Amniotic stem cell (primary cell): ENCODE results near the gene TLE7.
A peak's percentile ranks its signal among the peaks of the same experiment; 100 is the strongest.

Experiments used
- DNase-seq: peaks from one replicate; lab custom pipeline; 2025; lab: John Stamatoyannopoulos, UW

Gene TLE7

DNA sequence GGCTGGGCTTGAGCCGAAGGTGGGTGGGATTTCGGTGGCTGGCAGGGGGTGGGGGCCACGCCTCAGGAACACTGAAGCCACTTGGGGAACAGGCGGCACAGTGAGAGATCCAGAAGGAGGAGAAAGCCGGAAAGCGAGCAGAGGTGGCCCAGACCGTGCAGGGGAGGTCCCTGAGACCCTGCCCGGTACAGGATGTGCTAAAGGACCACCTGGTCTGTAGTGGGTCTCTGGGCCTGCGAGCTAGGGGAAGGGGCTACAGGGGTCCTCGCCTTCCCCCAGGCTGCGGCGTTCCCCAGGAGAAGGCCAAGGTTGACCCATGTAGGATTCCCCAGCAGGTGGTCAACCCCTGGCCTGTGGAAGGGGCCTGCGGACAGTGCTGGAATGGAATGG is at the start of gene TLE7:
TLE7 (minus strand) TSS at position 4 of the 390 bp plus-strand sequence. CDS start 8,730 bp downstream, outside the sequence.
- DNase-seq = no peak

- DNase-seq = no peak
Observed at GRCh38 chr16:71491054-71491453, 49.2 kb upstream of the TLE7 start.

DNA sequence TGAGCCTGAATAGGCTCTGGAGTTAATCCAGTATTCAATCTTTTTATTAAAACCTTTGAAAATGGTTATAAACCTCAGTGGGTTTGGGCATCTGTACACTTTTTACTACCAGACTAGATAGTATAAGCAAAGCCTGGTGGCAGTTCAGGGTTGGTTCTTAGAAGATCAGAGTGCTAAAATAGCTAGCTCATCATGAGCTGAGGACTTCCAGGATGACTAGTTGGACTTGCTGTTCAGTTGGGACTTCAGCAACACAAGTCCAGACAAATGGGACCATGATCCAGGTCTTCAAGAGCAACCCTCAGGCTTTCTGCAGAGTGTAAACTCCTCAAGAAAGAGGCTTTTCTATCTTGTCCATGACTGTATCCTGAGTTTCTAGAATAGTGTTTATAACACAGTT is 48.5 kb upstream of the TLE7 start:
- no peak for DNase-seq

DNA sequence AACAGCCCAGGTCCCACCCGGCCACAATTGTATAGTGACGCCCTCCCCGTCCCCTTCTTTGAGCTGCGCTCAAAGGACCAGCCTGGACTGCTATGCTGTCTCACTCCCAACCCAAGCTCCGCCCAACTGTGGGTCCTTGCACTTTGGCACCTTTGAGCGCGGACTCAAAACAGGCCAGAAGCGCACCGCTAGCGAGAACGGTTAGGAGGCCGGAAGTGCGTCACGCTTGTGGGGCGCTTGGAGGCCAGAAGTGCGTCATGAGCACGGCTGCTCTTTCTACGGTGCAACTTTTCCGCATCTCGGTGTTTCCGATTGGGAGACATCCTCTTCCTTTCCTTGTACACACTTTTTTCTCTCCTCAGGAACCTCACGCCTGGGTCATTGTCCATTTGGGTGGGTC is 47.3 kb upstream of the TLE7 start, which contains the start of gene ZNF19:
ZNF19 (minus strand) TSS at position 203 of the 400 bp plus-strand sequence. CDS start 7,210 bp downstream, outside the sequence.
- DNase-seq = no peak

- peak; percentile 85 for DNase-seq
Observed at GRCh38 chr16:71484006-71484893, 42.4 kb upstream of the TLE7 start.

- DNase-seq = no peak
Observed at GRCh38 chr16:71482569-71482968, 40.7 kb upstream of the TLE7 start.

GRCh38 chr16:71480956-71481355 is 39.1 kb upstream of the TLE7 start:
- DNase-seq = no peak

DNA sequence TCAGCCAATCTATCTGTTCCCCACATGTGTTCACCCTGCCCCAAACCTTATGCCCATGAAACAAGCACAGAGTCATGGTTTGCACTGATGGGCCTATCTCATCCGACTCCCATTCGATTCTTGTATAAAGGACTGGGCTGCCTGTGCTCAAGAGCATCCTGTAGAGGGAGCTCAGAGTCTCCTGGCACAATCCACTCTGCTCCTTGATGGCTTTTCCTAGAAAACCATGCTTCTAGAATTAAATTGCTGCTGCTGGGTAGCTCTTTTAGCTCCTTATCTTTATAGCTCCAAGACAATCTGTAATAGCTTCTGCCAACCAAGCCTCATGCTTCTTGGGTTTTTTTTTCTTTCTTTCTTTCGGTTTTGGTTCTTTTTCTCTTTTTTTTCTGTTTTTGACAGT is 37.6 kb upstream of the TLE7 start:
- no peak for DNase-seq

GRCh38 chr16:71476457-71477124 is 34.7 kb upstream of the TLE7 start:
- DNase-seq = no peak

- DNase-seq = peak; percentile 54
Observed at GRCh38 chr16:71474864-71475263, 33.0 kb upstream of the TLE7 start.

- DNase-seq = no peak
Observed at GRCh38 chr16:71473891-71474290, 32.0 kb upstream of the TLE7 start.

DNA sequence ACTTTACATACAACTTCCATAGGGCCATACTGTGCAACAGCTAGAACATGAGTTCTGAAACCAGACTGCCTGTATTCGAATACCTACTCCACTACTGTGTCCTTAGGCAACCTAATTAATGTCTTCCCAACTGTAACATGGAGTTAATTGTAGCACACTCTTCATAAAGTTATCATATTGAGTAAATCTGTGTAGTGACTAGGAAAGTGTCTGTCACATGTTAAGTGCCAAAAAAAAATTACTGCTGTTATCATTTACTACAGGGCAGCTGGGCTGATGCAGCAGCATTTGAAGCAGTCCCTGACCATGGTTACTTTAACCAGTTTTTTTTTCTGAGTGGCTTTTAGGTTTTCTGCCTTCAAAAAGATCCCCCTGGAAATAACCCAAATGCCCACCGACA is 31.1 kb upstream of the TLE7 start:
- no peak for DNase-seq

DNA sequence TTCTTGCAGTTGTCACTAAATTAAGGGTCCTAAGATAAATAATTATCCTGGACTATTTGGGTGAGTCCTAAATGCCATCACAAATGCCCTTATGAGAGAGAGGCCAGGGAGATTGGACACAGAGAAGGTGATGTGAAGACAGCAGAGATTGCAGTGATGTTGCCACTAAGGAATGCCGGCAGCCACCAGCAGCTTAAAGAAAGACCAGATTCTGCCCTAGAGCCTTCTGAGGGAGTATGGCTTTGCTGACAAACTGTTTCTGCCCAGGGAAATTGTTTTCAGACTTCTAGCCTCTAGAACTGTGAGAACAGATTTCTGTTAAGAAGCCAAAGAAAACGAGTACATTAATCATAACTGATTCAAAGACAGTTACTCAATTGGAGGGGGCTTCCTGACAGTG is 30.2 kb upstream of the TLE7 start:
- no peak for DNase-seq

- DNase-seq = no peak
Observed at GRCh38 chr16:71467810-71468209, 26.0 kb upstream of the TLE7 start.

GRCh38 chr16:71464231-71464630 is 22.4 kb upstream of the TLE7 start:
- no peak for DNase-seq

DNA sequence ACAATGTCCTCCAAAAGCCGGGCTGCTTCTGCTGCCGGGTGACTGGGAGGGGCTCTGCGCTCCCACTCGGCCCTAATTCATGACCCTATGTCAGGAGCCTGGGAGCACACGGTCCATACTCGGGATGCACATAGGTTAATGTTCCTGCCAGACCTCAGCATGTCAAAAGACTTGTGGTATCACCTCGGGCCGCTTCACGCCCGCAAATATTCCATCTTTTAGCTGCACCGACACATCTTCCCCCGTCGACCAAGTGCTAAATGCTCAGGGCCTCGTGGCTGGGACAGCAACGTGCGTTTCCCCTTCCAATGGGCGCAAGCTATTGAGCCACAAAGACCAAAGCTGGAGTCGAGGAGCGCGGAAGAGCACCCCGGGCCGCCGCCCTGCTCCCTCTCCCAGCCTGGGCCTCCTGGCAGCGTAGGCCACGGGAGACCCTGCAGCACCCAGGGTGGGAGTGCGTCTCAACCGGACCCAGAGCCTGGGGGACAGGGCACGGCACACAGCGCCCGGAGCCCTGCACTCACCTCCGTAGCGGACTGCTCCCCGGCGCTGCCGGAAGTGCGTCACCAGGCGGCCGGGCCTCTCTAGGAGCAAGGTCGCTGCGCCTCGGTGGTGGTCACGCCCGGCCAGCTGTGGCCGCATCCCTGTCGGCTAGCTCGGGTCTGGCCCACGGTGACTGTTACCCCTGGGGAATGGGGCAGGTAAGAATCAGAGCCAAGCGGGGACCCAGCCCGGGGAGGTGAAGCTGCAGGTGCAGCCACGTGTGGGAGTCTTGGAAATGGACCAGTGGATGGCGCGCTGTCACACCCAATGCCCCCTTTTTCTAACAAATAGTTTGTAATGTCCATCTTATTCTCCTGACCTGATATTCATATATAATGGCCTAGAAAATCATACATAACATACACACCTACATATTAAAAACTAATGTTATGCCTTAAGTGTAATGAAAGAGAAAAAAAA is 20.1 kb upstream of the TLE7 start, which contains the start of gene ZNF23:
ZNF23 (minus strand) TSS at position 562 of the 963 bp plus-strand sequence. CDS start 5,451 bp downstream, outside the sequence.
- peak; percentile 13 for DNase-seq

- no peak for DNase-seq
Observed at GRCh38 chr16:71460941-71461340, 19.1 kb upstream of the TLE7 start.

GRCh38 chr16:71460236-71460635 is 18.4 kb upstream of the TLE7 start:
- peak; percentile 47 for DNase-seq

- DNase-seq = no peak
Observed at GRCh38 chr16:71459510-71459909, 17.7 kb upstream of the TLE7 start.

- no peak for DNase-seq
Observed at GRCh38 chr16:71456801-71457200, 14.9 kb upstream of the TLE7 start.

DNA sequence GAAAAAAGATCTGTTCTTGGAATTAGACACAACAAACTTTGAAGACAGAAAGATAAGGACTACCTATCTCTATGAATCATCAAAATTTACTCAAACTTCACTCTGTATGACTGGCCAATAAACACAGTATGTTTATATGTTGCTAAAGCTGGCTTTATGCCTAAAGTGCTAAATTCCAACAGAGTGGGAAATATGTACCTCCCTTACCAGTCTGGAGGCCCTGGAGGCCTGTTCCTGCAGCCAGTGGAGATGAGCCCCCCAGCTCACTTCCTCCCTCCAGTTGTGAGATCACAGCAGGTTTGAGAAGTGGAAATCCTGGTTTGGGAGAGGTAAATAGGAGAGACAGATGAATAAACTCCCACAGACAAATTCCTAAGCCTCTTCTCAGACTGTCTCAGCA is 11.2 kb upstream of the TLE7 start:
- DNase-seq = no peak

GRCh38 chr16:71449020-71449419 is 7.2 kb upstream of the TLE7 start:
- DNase-seq = no peak
